ENCODE data around the gene TMEFF1.

The TMEFF1 gene

GRCh38 chr9:100575006-100575405, 102.1 kb downstream of the TMEFF1 start:
- no peak for DNase-seq

- DNase-seq, result no peak
Measured at GRCh38 chr9:100575765-100576386, 102.9 kb downstream of the TMEFF1 start.

- DNase-seq, result no peak
Measured at GRCh38 chr9:100577776-100578448, 105.0 kb downstream of the TMEFF1 start, which contains the start of gene CAVIN4. TSS of gene CAVIN4 (plus strand) at chr9:100578079. CDS start at chr9:100578144, 65 bp downstream.

- DNase-seq, result no peak
Measured at GRCh38 chr9:100578610-100579009, 105.7 kb downstream of the TMEFF1 start.

- no peak for DNase-seq
Measured at GRCh38 chr9:100579665-100580064, 106.7 kb downstream of the TMEFF1 start.

- no peak for DNase-seq
Measured at GRCh38 chr9:100580257-100580656, 107.3 kb downstream of the TMEFF1 start.

- no peak for DNase-seq
Measured at GRCh38 chr9:100581081-100581480, 108.1 kb downstream of the TMEFF1 start.

GRCh38 chr9:100581661-100582060, 108.7 kb downstream of the TMEFF1 start:
- DNase-seq, result peak in 11 of 56 donors; percentile 13 to 72 (median 34)

- no peak for DNase-seq
Measured at GRCh38 chr9:100583014-100583802, 110.3 kb downstream of the TMEFF1 start.

- DNase-seq, result no peak
Measured at GRCh38 chr9:100584951-100585350, 112.0 kb downstream of the TMEFF1 start.

GRCh38 chr9:100586093-100586492, 113.1 kb downstream of the TMEFF1 start:
- DNase-seq, result no peak

GRCh38 chr9:100587375-100587774, 114.4 kb downstream of the TMEFF1 start:
- DNase-seq, result no peak

GRCh38 chr9:100589582-100589981, 116.6 kb downstream of the TMEFF1 start:
- DNase-seq, result no peak

- DNase-seq, result no peak
Measured at GRCh38 chr9:100590481-100590880, 117.5 kb downstream of the TMEFF1 start.

GRCh38 chr9:100591139-100591538, 118.2 kb downstream of the TMEFF1 start:
- DNase-seq, result no peak

GRCh38 chr9:100591639-100592412, 118.9 kb downstream of the TMEFF1 start:
- DNase-seq, result no peak

- peak in 27 of 56 donors; percentile 4 to 74 (median 26) for DNase-seq
Measured at GRCh38 chr9:100595391-100596199, 122.6 kb downstream of the TMEFF1 start.

GRCh38 chr9:100597236-100597635, 124.3 kb downstream of the TMEFF1 start:
- no peak for DNase-seq

GRCh38 chr9:100598641-100599145, 125.7 kb downstream of the TMEFF1 start:
- DNase-seq, result peak in 53 of 56 donors; percentile 36 to 90 (median 75)

GRCh38 chr9:100600521-100601079, 127.7 kb downstream of the TMEFF1 start:
- DNase-seq, result no peak
